HCT116 (cell line): ENCODE data around the gene PKP1. TPM values are rescaled to one million over a fixed set of nuclear protein-coding genes. Genes with fewer than 3 reads are reported as not detected.

Experiments
- ATAC-seq: fragments of 200-7000 bp; cut with Tn5 transposase; 2 replicates; pipeline ENCODE4 v1.9.1; 2020; ENCODE audit warnings: mild to moderate bottlenecking, moderate library complexity
- BruUV-seq: library from RNA; stranded (reverse); fragments of 400-500 nt; replicated peaks from 2 replicates; lab custom pipeline; 2021; lab: Mats Ljungman, UMichigan
- CTCF ChIA-PET: fragments of 300-600 bp; sonication (Branson Sonifier 250); formaldehyde crosslinking; loops from one replicate; lab custom pipeline; 2021; ENCODE audit warnings: antibody characterized with exemption; lab: Charles Lee
- POLR2A ChIA-PET: fragments of 300-600, 350-600 bp; sonication (Branson Sonifier 250); formaldehyde crosslinking; loops from one replicate; lab custom pipeline; 2021; ENCODE audit warnings: antibody characterized with exemption; lab: Charles Lee
- RAD21 ChIA-PET, 2 experiments: fragments of 300-600 bp; sonication (Branson Sonifier 250); formaldehyde crosslinking; loops; one replicate each; lab custom pipeline; 2023; ENCODE audit warnings: low total read pairs in 2 of 2; ENCODE audit not compliant: uncharacterized antibody in 2 of 2, unreplicated experiment in 2 of 2, low non-redundant PET in 1 of 2; lab: Charles Lee
- DNase-seq: peaks from one replicate; pipeline ENCODE4 v3.0.0-alpha.2; 2010; ENCODE audit warnings: low read depth, low spot score
- H2AFZ ChIP-seq: fragments of 200-600 bp; shearing (Covaris generic), sonication (generic); 2 replicates; pipeline ENCODE4 v1.6.1; 2017; ENCODE audit warnings: low read depth, mixed run types, mixed read lengths, antibody characterized with exemption, low read length; ENCODE audit not compliant: poor library complexity, severe bottlenecking
- H3K27ac ChIP-seq: 2 replicates; pipeline ENCODE4 v1.5.1; 2012; ENCODE audit warnings: low read depth, low read length
- H3K27me3 ChIP-seq: fragments of 200-600 bp; sonication (generic); 2 replicates; pipeline ENCODE4 v1.6.1; 2016; ENCODE audit warnings: mixed run types, low read length, mixed read lengths; ENCODE audit not compliant: insufficient read depth
- H3K36me3 ChIP-seq, 2 experiments: fragments of 200-500 bp in 1 of 2; fragments of 200-600 bp in 1 of 2; sonication (Bioruptor generic) in 1 of 2; sonication (generic) in 1 of 2; 2 replicates each; pipeline versions ENCODE4 v1.5.1 to v1.6.1; 2014 to 2016; ENCODE audit warnings: low read length in 2 of 2, inconsistent platforms in 1 of 2, mixed read lengths in 1 of 2, mixed run types in 1 of 2; ENCODE audit not compliant: insufficient read depth in 2 of 2, control insufficient read depth in 1 of 2
- H3K4me1 ChIP-seq, 2 experiments: fragments of 200-600 bp in 1 of 2; sonication (generic) in 1 of 2; 2 replicates each; pipeline versions ENCODE4 v1.5.1 to v1.6.1; 2012 to 2017; ENCODE audit warnings: low read length in 2 of 2, inconsistent platforms in 1 of 2, mild to moderate bottlenecking in 1 of 2, mixed read lengths in 1 of 2, mixed run types in 1 of 2, moderate library complexity in 1 of 2; ENCODE audit not compliant: insufficient read depth in 2 of 2, control insufficient read depth in 1 of 2
- H3K4me2 ChIP-seq: fragments of 200-600 bp; sonication (generic); 2 replicates; pipeline ENCODE4 v1.6.1; 2017; ENCODE audit warnings: mixed run types, low read length, mixed read lengths
- H3K4me3 ChIP-seq, 2 experiments: fragments of 200-600 bp in 1 of 2; sonication (generic) in 1 of 2; replicated peaks in 1 of 2; 2 replicates each; pipeline ENCODE4 v1.5.1; 2011 to 2016; ENCODE audit warnings: low read length in 2 of 2, control low read depth in 1 of 2, low read depth in 1 of 2, mild to moderate bottlenecking in 1 of 2, mixed read lengths in 1 of 2, mixed run types in 1 of 2
- H3K79me2 ChIP-seq: fragments of 200-600 bp; sonication (generic); 2 replicates; pipeline ENCODE4 v1.6.1; 2017; ENCODE audit warnings: mild to moderate bottlenecking, mixed run types, low read length, moderate library complexity, mixed read lengths; ENCODE audit not compliant: insufficient read depth
- H3K9ac ChIP-seq: fragments of 200-600 bp; sonication (generic); 2 replicates; pipeline ENCODE4 v1.6.1; 2016; ENCODE audit warnings: low read length, mixed read lengths
- H3K9me2 ChIP-seq: fragments of 200-600 bp; sonication (generic), shearing (Covaris generic); 2 replicates; pipeline ENCODE4 v1.6.1; 2017; ENCODE audit warnings: mixed run types, mild to moderate bottlenecking, moderate library complexity; ENCODE audit not compliant: insufficient read depth
- H3K9me3 ChIP-seq, 2 experiments: fragments of 200-500 bp in 1 of 2; fragments of 200-600 bp in 1 of 2; sonication (Bioruptor generic) in 1 of 2; sonication (generic) in 1 of 2; 2 replicates each; pipeline ENCODE4 v1.6.1; 2014 to 2017; ENCODE audit warnings: low read length in 2 of 2, mixed read lengths in 2 of 2, inconsistent platforms in 1 of 2, low read depth in 1 of 2, mild to moderate bottlenecking in 1 of 2, mixed run types in 1 of 2, moderate library complexity in 1 of 2; ENCODE audit not compliant: control insufficient read depth in 1 of 2, insufficient read depth in 1 of 2
- H4K20me1 ChIP-seq: fragments of 200-600 bp; sonication (generic), shearing (Covaris generic); 2 replicates; pipeline ENCODE4 v1.6.1; 2017; ENCODE audit warnings: mixed run types, mild to moderate bottlenecking, moderate library complexity; ENCODE audit not compliant: insufficient read depth
- CBX3 ChIP-seq: IDR thresholded peaks from 2 replicates; pipeline ENCODE4 v1.6.1; 2012; ENCODE audit warnings: low read depth
- CEBPB ChIP-seq: IDR thresholded peaks from 2 replicates; pipeline ENCODE4 v1.6.1; 2012; ENCODE audit warnings: low read depth
- CTCF ChIP-seq, 3 experiments: fragments of 200-600 bp in 1 of 3; sonication (generic) in 1 of 3; IDR thresholded peaks in 2 of 3; conservative IDR thresholded peaks in 1 of 3; 2 replicates each; pipeline ENCODE4 v1.5.1; 2012 to 2017; ENCODE audit warnings: low read depth in 2 of 3, low read length in 2 of 3, antibody characterized with exemption in 1 of 3, borderline replicate concordance in 1 of 3, control low read depth in 1 of 3, mild to moderate bottlenecking in 1 of 3, mixed read lengths in 1 of 3, mixed run types in 1 of 3, moderate library complexity in 1 of 3; ENCODE audit not compliant: insufficient read depth in 1 of 3
- EGR1 ChIP-seq: IDR thresholded peaks from 2 replicates; pipeline ENCODE4 v1.6.1; 2012; ENCODE audit warnings: low read depth
- ELF1 ChIP-seq: IDR thresholded peaks from 2 replicates; pipeline ENCODE4 v1.6.1; 2012; ENCODE audit warnings: low read depth, borderline replicate concordance
- FOSL1 ChIP-seq: IDR thresholded peaks from 2 replicates; pipeline ENCODE4 v1.6.1; 2012; ENCODE audit warnings: low read depth
- POLR2A ChIP-seq: IDR thresholded peaks from 2 replicates; pipeline ENCODE4 v1.7.0; 2011; ENCODE audit warnings: borderline replicate concordance; ENCODE audit not compliant: insufficient read depth, insufficient read length; ENCODE audit errors: extremely low read depth
- POLR2AphosphoS5 ChIP-seq: IDR thresholded peaks from 2 replicates; pipeline ENCODE4 v1.6.1; 2011; ENCODE audit warnings: mild to moderate bottlenecking, low read depth, low read length, moderate library complexity
- RAD21 ChIP-seq: IDR thresholded peaks from 2 replicates; pipeline ENCODE4 v1.6.1; 2012; ENCODE audit warnings: low read depth, mild to moderate bottlenecking
- SIN3A ChIP-seq: IDR thresholded peaks from 2 replicates; pipeline ENCODE4 v1.6.1; 2012; ENCODE audit warnings: low read depth
- SP1 ChIP-seq: IDR thresholded peaks from 2 replicates; pipeline ENCODE4 v1.6.1; 2012; ENCODE audit warnings: low read depth
- SRF ChIP-seq: IDR thresholded peaks from 2 replicates; pipeline ENCODE4 v1.6.1; 2012; ENCODE audit warnings: low read depth
- TCF7L2 ChIP-seq: IDR thresholded peaks from 2 replicates; pipeline ENCODE4 v1.7.0; 2011; ENCODE audit warnings: borderline replicate concordance, inconsistent platforms; ENCODE audit not compliant: insufficient read depth, insufficient read length; ENCODE audit errors: extremely low read depth
- YY1 ChIP-seq: IDR thresholded peaks from 2 replicates; pipeline ENCODE4 v1.6.1; 2011; ENCODE audit warnings: low read length, low read depth, moderate library complexity, mild to moderate bottlenecking; ENCODE audit not compliant: insufficient replicate concordance; ENCODE audit errors: extremely low read depth
- ZBTB33 ChIP-seq: IDR thresholded peaks from 2 replicates; pipeline ENCODE4 v1.6.1; 2011; ENCODE audit warnings: mild to moderate bottlenecking, low read length, moderate library complexity; ENCODE audit not compliant: insufficient replicate concordance; ENCODE audit errors: extremely low read depth
- intact Hi-C: fragments of 100-400 bp; cut with micrococcal nuclease; formaldehyde crosslinking; loops from 2 replicates; pipeline ENCODE4 v1.10.0; 2022
- total RNA-seq: library from RNA; stranded (reverse); gene quantifications from one replicate; pipeline ENCODE4 v1.2.1, GENCODE V29; 2021; ENCODE audit not compliant: unreplicated experiment
- TF ChIP-seq, protein P1 (sequence below): IDR thresholded peaks from 2 replicates; pipeline ENCODE4 v1.6.1; 2012

Gene PKP1
- total RNA-seq, 1 experiment from 2014 or later, result 0.07 TPM

GRCh38 chr1:201253906-201254624 lies 29.2 kb upstream of the PKP1 start:
- ATAC-seq (peak; percentile 17), DNase-seq (no peak)
- ChIA-PET POLR2A (no interaction called here), RAD21 (interaction anchor here (0.6 to 2.2 kb wide), 7 partner anchors 54 to 108 kb away, joined by 3 to 10 read pairs (median 3); no protein-coding TSS in a partner anchor), CTCF (interaction anchor here (0.6 to 2.2 kb wide), 9 partner anchors 9 to 704 kb away, joined by 3 to 31 read pairs (median 4); no protein-coding TSS in a partner anchor)
- no peaks in the 10 kb centered on the region for H3K79me2 ChIP-seq
- H3K27me3 ChIP-seq, result no peaks in the 10 kb centered on the region
- H3K9me3 ChIP-seq, result no peaks in the 10 kb centered on the region
- TF ChIP-seq YY1 (no peak), SIN3A (no peak), RAD21 (no peak), POLR2AphosphoS5 (no peak), CBX3 (no peak), EGR1 (no peak), TCF7L2 (no peak), SP1 (no peak), ELF1 (no peak), CEBPB (no peak), POLR2A (no peak), FOSL1 (no peak), SRF (no peak), ZBTB33 (no peak), CTCF (IDR thresholded peaks at IDR 0.05 in 2 of 3, conservative IDR thresholded peaks at IDR 0.05 in 1 of 3; ENCODE audit: borderline replicate concordance in 1 of 3, insufficient read depth in 1 of 3, low read depth in 2 of 3, low read length in 2 of 3) (no peak)
- TF ChIP-seq, protein P1, sequence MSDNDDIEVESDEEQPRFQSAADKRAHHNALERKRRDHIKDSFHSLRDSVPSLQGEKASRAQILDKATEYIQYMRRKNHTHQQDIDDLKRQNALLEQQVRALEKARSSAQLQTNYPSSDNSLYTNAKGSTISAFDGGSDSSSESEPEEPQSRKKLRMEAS, result no peak
- intact Hi-C loops, result loop anchor here (1.0 kb wide), 3 partner anchors 55 to 107 kb away; no protein-coding TSS in a partner anchor
- no peak overlapping the region for H3K4me2 ChIP-seq
- BruUV-seq, result no TSS peak
- H3K27ac ChIP-seq, result no peak overlapping the region
- H3K9ac ChIP-seq, result no peak overlapping the region
- no peaks in the 10 kb centered on the region for H3K9me2 ChIP-seq
- no peaks in the 10 kb centered on the region for H4K20me1 ChIP-seq
- H2AFZ ChIP-seq, result no peak overlapping the region
- no peak overlapping the region for H3K4me3 ChIP-seq
- peaks cover 2 to 3% of the 10 kb centered on the region in 2 experiments; a peak in 3 of 4 replicates for H3K4me1 ChIP-seq
- H3K36me3 ChIP-seq, result no peaks in the 10 kb centered on the region
